ENCODE measurements around the gene KCNJ10. TPM values are rescaled to one million over a fixed set of nuclear protein-coding genes. Genes with fewer than 3 reads are reported as not detected.

Gene KCNJ10
- total and polyA plus RNA-seq, 2 donors (not counting 3 experiments of a cell fraction or from before 2014, with no cell fraction given), result not detected

DNA sequence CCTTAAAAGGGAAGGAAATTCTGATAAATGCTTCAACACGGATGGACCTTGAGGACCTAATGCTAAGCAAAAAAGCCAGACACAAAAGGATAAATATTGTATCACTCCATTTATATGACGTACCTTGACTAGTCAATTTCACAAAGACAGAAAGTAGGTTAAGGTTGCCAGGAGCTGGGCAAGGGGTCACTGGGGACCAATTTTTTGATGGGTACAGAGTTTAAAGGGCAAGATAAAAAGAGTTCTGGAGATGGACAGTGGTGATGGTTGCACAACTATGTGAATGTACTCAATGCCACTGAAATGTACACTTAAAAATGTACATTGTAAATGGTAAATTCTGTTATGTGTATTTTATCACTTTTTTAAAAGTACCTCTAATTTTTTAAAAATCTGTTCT, 83.9 kb downstream of the KCNJ10 start:
- H3K79me2 ChIP-seq (ENCODE audit: control insufficient read depth, insufficient read depth, low read length), result no peaks in the 10 kb centered on the region
- intact Hi-C loops (cut with micrococcal nuclease) (no loop called here), dilution Hi-C loops (cut with MboI; ENCODE audit: extremely low pct_ligation_motif_present, low sequenced_read_pairs) (no loop called here)
- H2AFZ ChIP-seq (ENCODE audit: low read depth, low read length), result no peak overlapping the region
- no peaks in the 10 kb centered on the region for H3K9me1 ChIP-seq (replicated peaks; ENCODE audit: control insufficient read depth, extremely low read depth, insufficient read depth, low read length)
- H3K4me2 ChIP-seq (ENCODE audit: insufficient read depth, low read length), result no peak overlapping the region
- no peak for DNase-seq (ENCODE audit: low read depth, low spot score)
- H3K4me3 ChIP-seq (replicated peaks in 1 of 3; ENCODE audit: insufficient read depth in 1 of 3, low read depth in 1 of 3, low read length in 3 of 3), result no peak overlapping the region
- no peaks in the 10 kb centered on the region for H3K36me3 ChIP-seq (ENCODE audit: control insufficient read depth in 2 of 2, extremely low read depth in 1 of 2, insufficient read depth in 2 of 2, low read length in 2 of 2)
- BruUV-seq (replicated peaks), result no TSS peak
- no peak overlapping the region for H3K9ac ChIP-seq (replicated peaks; ENCODE audit: extremely low read depth, insufficient read depth, low read length)
- H3K4me1 ChIP-seq (ENCODE audit: control insufficient read depth, extremely low read depth, insufficient read depth, low read length), result no peaks in the 10 kb centered on the region
- ChIA-PET POLR2A (no interaction called here), CTCF (interaction anchor here (2.1 to 8.6 kb wide), 2 partner anchors 20 kb away, joined by 7 to 79 read pairs; no protein-coding TSS in a partner anchor)
- H3K27ac ChIP-seq (ENCODE audit: insufficient read depth, low read depth, low read length), result no peak overlapping the region
- peaks cover 5 to 8% of the 10 kb centered on the region in 2 experiments for H3K27me3 ChIP-seq (ENCODE audit: control insufficient read depth in 2 of 2, insufficient read depth in 2 of 2, low read length in 2 of 2)
- H4K20me1 ChIP-seq (replicated peaks; ENCODE audit: control insufficient read depth, extremely low read depth, insufficient read depth, low read length), result no peaks in the 10 kb centered on the region
- H3K9me3 ChIP-seq (replicated peaks; ENCODE audit: control insufficient read depth, insufficient read depth, low read length), result no peaks in the 10 kb centered on the region
- TF ChIP-seq JUN (IDR thresholded peaks at IDR 0.05; ENCODE audit: borderline replicate concordance, insufficient read depth, insufficient read length, low read depth), result no peak
- no peak for FAIRE-seq

- no peak overlapping the region for H3K4me3 ChIP-seq (replicated peaks in 1 of 3; ENCODE audit: insufficient read depth in 1 of 3, low read depth in 1 of 3, low read length in 3 of 3)
- ChIA-PET POLR2A (no interaction called here), CTCF (interaction anchor here (1.9 to 2.1 kb wide), 2 partner anchors 21 to 22 kb away, joined by 7 to 14 read pairs; no protein-coding TSS in a partner anchor)
- no peak for TF ChIP-seq GATA2 (IDR thresholded peaks at IDR 0.05; ENCODE audit: insufficient read depth, insufficient read length, low read depth, low read length)
- TF ChIP-seq JUN (IDR thresholded peaks at IDR 0.05; ENCODE audit: borderline replicate concordance, insufficient read depth, insufficient read length, low read depth), result no peak
- no peak for TF ChIP-seq FOS (IDR thresholded peaks at IDR 0.05; ENCODE audit: borderline replicate concordance, insufficient read depth, low read length)
- TF ChIP-seq POLR2A (IDR thresholded peaks at IDR 0.05; ENCODE audit: low read depth, low read length), result no peak
- no peak for TF ChIP-seq MYC (IDR thresholded peaks at IDR 0.05; ENCODE audit: low read depth, low read length)
- no peak for TF ChIP-seq POLR2AphosphoS5 (IDR thresholded peaks at IDR 0.05; ENCODE audit: insufficient read depth, low read depth, low read length)
- no peak for TF ChIP-seq EZH2 (IDR thresholded peaks at IDR 0.05; ENCODE audit: borderline replicate concordance, low read depth, low read length, severe bottlenecking)
- no peak for TF ChIP-seq MAX (IDR thresholded peaks at IDR 0.05; ENCODE audit: insufficient read depth, insufficient read length)
- TF ChIP-seq CTCF (IDR thresholded peaks at IDR 0.05; ENCODE audit: extremely low read depth in 1 of 2, insufficient read depth in 1 of 2, low read depth in 1 of 2, low read length in 2 of 2), result no peak
- peaks cover 5 to 8% of the 10 kb centered on the region in 2 experiments for H3K27me3 ChIP-seq (ENCODE audit: control insufficient read depth in 2 of 2, insufficient read depth in 2 of 2, low read length in 2 of 2)
- no peaks in the 10 kb centered on the region for H3K9me3 ChIP-seq (replicated peaks; ENCODE audit: control insufficient read depth, insufficient read depth, low read length)
- no peaks in the 10 kb centered on the region for H3K4me1 ChIP-seq (ENCODE audit: control insufficient read depth, extremely low read depth, insufficient read depth, low read length)
- no peaks in the 10 kb centered on the region for H3K9me1 ChIP-seq (replicated peaks; ENCODE audit: control insufficient read depth, extremely low read depth, insufficient read depth, low read length)
- H4K20me1 ChIP-seq (replicated peaks; ENCODE audit: control insufficient read depth, extremely low read depth, insufficient read depth, low read length), result no peaks in the 10 kb centered on the region
- no peak overlapping the region for H2AFZ ChIP-seq (ENCODE audit: low read depth, low read length)
- no peak overlapping the region for H3K27ac ChIP-seq (ENCODE audit: insufficient read depth, low read depth, low read length)
- intact Hi-C loops (cut with micrococcal nuclease), result no loop called here
- no TSS peak for BruUV-seq (replicated peaks)
- no peaks in the 10 kb centered on the region for H3K36me3 ChIP-seq (ENCODE audit: control insufficient read depth in 2 of 2, extremely low read depth in 1 of 2, insufficient read depth in 2 of 2, low read length in 2 of 2)
- no peak overlapping the region for H3K9ac ChIP-seq (replicated peaks; ENCODE audit: extremely low read depth, insufficient read depth, low read length)
- dilution Hi-C loops (cut with MboI; ENCODE audit: extremely low pct_ligation_motif_present, low sequenced_read_pairs), result no loop called here
- no peak for DNase-seq (ENCODE audit: low read depth, low spot score)
- H3K79me2 ChIP-seq (ENCODE audit: control insufficient read depth, insufficient read depth, low read length), result no peaks in the 10 kb centered on the region
- no peak for FAIRE-seq
- no peak overlapping the region for H3K4me2 ChIP-seq (ENCODE audit: insufficient read depth, low read length)
Measured at GRCh38 chr1:159985473-159985872, 84.5 kb downstream of the KCNJ10 start.

All from endothelial cell of umbilical vein (primary cell).